ENCODE data around the gene RRH.
"Not testable (repeated sequence)": the region's sequence is repeated elsewhere in the genome, so short reads cannot be mapped to it uniquely, and the experiment has no call there.

RRH gene

DNA sequence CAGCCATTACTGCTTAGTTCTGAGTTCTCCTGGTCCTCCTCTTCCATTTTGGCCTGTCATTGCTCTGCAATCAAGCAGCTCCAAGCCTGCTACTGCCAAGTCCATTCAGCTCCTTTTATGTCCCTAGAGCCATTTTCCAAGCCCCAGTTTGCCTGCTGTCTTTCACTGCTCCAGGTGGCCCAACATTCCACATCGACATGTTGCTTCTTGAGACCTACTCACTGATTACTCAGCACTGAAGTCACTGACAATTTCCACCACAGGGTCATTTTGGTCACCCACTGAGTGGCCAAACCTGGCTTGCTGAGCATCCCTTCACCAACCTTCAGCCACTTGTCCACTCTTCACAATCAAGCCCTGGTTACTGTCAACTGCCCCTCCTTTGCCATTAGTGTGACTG is 47.3 kb downstream of the RRH start:
- no peak for DNase-seq (ENCODE audit: low read depth)
- TF ChIP-seq, protein P1, sequence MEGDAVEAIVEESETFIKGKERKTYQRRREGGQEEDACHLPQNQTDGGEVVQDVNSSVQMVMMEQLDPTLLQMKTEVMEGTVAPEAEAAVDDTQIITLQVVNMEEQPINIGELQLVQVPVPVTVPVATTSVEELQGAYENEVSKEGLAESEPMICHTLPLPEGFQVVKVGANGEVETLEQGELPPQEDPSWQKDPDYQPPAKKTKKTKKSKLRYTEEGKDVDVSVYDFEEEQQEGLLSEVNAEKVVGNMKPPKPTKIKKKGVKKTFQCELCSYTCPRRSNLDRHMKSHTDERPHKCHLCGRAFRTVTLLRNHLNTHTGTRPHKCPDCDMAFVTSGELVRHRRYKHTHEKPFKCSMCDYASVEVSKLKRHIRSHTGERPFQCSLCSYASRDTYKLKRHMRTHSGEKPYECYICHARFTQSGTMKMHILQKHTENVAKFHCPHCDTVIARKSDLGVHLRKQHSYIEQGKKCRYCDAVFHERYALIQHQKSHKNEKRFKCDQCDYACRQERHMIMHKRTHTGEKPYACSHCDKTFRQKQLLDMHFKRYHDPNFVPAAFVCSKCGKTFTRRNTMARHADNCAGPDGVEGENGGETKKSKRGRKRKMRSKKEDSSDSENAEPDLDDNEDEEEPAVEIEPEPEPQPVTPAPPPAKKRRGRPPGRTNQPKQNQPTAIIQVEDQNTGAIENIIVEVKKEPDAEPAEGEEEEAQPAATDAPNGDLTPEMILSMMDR (conservative IDR thresholded peaks at IDR 0.05; ENCODE audit: control insufficient read depth, insufficient read depth, low read depth, low read length): no peak
- no peak overlapping the region for H3K4me3 ChIP-seq (ENCODE audit: control insufficient read depth, low read depth, low read length)

DNA sequence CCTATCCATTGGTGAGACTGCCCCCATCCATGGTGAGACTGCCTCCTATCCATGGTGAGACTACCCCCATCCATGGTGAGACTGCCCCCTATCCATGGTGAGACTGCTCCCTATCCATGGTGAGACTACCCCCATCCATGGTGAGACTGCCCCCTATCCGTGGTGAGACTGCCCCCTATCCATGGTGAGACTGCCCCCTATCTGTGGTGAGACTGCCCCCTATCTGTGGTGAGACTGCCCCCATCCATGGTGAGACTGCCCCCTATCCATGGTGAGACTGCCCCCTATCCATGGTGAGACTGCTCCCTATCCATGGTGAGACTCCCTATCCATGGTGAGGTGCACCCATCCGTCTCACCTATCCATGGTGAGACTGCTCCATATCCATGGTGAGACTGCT is 47.8 kb downstream of the RRH start:
- DNase-seq (ENCODE audit: low read depth): not testable (repeated sequence)

DNA sequence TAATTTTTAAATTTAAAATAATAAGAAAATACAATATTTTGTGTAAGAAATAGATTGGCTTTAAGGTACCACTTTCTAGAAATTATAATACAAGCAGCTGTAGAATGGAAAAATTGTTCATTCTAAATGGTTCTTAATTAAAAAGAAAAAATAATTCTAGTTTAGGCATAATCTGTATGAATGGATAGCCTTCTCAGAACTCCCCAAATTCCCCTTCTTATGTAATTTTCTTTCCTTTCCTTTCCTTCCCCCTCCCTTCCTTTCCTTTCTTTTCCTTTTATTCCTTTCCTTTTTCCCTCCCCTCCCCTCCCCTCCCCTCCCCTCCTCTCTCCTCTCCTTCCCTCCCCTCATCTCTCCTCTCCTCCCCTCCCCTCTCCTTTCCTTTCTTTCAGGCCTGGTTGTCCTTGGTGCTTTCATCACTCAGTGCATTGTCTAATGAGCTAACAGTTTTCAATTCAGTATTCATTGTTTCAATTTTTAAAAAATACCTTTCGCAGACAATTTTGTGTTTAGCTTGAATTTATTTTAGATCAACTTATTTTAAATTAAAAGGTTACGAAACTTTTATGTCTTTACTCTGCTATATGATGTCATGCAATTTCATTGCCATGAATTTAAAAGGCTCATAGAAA is 49.0 kb downstream of the RRH start:
- TF ChIP-seq, protein P1 (conservative IDR thresholded peaks at IDR 0.05; ENCODE audit: control insufficient read depth, insufficient read depth, low read depth, low read length): no peak

More for the DNA sequence above, 47.8 kb downstream of the RRH start:
- H3K4me3 ChIP-seq (ENCODE audit: control insufficient read depth, low read depth, low read length): not testable (repeated sequence)

DNA sequence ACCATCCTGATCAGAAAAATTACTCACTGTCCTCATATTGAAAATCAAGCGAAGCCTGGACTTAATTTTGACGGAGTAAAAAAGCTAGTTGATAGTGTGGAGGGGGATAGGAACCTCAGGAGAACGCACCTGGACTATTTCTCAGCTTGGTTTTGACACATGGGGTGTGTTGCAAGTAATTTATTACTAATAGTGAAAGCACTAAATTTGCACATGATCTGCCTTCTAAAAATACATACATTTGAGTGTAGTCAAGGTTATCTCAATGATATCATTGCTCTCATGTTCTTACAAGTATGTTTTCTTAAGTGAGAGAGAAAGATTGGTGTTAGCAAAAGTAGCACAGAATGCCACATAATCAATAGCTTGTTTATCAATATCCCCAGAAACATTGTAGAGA is 49.6 kb downstream of the RRH start:
- no peak for DNase-seq (ENCODE audit: low read depth)
- TF ChIP-seq, protein P1 (conservative IDR thresholded peaks at IDR 0.05; ENCODE audit: control insufficient read depth, insufficient read depth, low read depth, low read length): no peak
- H3K4me3 ChIP-seq (ENCODE audit: control insufficient read depth, low read depth, low read length): no peak overlapping the region

More for the DNA sequence above, 49.0 kb downstream of the RRH start:
- DNase-seq (ENCODE audit: low read depth): no peak
- H3K4me3 ChIP-seq (ENCODE audit: control insufficient read depth, low read depth, low read length): no peak overlapping the region

DNA sequence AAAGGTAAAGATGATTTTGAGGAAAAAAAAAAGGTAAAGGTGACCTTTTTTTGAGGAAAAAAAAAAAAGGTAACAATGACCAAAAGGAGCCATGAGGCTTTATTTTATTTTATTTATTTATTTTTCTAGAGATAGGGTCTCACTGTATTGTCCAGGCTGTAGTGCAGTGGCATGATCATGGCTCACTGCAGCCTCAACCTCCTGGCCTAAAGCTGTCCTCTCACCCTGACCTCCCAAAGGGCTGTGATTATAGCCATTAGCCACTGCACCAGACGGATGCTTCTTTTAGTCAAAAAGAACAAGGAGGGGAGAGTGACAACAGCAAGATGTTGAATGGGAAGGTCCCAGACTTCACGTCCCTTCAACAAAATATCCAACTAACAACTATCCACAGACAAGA is 50.6 kb downstream of the RRH start:
- H3K4me3 ChIP-seq (ENCODE audit: control insufficient read depth, low read depth, low read length): no peak overlapping the region
- no peak for DNase-seq (ENCODE audit: low read depth)
- TF ChIP-seq, protein P1 (conservative IDR thresholded peaks at IDR 0.05; ENCODE audit: control insufficient read depth, insufficient read depth, low read depth, low read length): no peak

DNA sequence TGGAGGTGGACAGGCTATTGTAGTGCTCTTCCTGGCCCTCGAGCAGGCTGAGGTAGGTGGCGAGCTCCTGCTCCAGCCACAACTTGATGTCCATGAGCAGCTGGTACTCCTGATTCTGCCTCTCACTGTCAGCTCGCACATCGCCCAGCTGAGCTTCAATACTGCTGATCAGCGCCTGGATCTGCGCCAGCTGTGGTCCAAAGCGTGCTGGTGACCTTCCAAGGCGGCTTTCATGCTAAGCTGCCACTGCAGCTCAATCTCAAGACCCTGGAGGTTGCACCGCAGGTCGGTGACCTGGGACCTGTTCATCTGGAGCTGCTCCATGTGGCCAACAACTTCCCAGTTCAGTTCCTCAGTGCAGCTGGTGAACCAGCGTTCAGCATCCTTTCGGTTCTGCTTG is 51.3 kb downstream of the RRH start:
- no peak for DNase-seq (ENCODE audit: low read depth)
- TF ChIP-seq, protein P1 (conservative IDR thresholded peaks at IDR 0.05; ENCODE audit: control insufficient read depth, insufficient read depth, low read depth, low read length): no peak

DNA sequence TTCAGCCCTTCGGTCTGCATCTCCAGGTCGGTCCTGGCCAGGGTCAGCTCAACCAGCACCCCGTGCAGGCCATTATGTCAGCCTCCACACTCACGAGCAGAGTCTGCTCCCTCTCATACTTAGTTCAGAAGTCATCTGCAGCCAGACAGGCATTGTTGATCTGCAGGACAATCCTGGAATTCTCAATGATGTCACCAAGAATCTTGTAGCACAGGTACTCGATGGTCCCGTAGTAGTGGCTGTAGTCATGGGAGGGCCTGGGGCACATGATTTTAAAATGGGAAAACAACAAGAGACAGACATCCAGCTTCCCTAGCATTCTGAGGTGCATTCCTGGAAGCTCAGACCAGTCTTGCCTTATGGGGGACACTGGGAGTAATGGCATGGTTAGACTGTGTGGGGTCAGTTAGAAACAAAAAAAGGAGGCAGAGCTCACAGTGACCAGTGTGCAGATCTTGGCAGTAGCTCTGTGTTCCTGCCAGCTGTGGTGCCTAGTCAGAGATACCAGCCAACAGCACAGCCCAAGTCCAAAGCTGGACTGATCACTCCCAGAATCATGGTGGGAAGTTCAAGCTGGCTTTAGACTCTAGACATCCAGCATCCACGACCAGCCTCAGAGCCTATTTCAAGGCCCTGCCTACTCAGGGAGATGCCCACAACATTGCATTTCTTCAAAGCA is 52.0 kb downstream of the RRH start:
- no peak for DNase-seq (ENCODE audit: low read depth)
- TF ChIP-seq, protein P1 (conservative IDR thresholded peaks at IDR 0.05; ENCODE audit: control insufficient read depth, insufficient read depth, low read depth, low read length): no peak
- H3K4me3 ChIP-seq (ENCODE audit: control insufficient read depth, low read depth, low read length): no peak overlapping the region

More for the DNA sequence above, 51.3 kb downstream of the RRH start:
- no peak overlapping the region for H3K4me3 ChIP-seq (ENCODE audit: control insufficient read depth, low read depth, low read length)

All from fibroblast of mammary gland (primary cell).